ENCODE results near the gene PDXDC1.
"Not testable (repeated sequence)": the region's sequence is repeated elsewhere in the genome, so short reads cannot be mapped to it uniquely, and the experiment has no call there.

The PDXDC1 gene

DNA sequence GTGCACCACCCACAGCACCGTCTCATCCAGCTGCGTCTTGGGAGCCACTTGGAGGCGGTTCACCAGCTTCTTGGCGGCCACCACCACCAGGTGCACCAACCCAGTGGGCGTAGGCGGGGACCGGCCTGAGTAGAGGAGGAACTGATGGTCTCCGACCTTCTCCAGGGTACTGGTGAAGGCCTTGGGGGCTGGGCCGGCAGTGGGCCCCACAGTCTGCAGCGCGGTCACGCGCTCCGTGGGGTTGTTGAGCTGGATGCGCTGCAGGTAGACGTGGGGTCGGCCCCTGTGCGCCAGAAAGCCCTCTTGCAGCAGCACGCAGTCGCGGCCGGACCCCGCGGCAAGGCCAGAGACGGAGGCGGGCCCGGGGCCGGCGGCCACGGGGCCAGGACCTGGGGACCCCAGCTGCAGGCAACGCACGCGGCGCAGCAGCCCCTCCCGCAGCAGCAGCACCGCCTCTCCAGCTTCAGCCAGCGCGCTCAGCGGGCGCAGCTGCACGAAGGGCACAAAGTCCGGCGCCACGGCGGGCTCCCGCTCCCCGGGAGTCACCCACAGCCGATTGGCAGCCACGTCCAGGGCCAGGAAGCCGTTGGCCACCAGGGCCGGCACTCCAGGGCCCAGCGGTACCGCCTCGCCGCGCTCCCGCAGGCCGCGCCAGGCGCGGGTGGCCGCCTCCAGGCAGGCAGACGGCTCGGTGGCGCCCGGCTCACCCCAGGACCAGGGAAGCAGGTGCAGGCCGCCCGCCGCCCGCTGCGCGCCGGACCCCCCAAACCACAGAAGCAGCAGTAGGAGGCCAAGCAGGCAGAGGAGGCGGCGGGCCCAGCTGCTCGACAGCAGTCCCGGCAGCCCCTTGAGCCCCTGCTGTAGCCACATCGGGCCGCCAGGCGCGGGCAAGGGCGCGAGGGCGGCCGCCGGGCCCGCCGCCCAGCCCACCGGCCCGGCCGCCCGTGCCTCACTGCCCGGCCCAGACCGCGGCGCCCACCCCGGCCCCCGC, 14.8 kb downstream of the PDXDC1 start:
- not testable (repeated sequence) for H3K4me3 ChIP-seq (ENCODE audit: insufficient read depth, low read length, poor library complexity, severe bottlenecking)

DNA sequence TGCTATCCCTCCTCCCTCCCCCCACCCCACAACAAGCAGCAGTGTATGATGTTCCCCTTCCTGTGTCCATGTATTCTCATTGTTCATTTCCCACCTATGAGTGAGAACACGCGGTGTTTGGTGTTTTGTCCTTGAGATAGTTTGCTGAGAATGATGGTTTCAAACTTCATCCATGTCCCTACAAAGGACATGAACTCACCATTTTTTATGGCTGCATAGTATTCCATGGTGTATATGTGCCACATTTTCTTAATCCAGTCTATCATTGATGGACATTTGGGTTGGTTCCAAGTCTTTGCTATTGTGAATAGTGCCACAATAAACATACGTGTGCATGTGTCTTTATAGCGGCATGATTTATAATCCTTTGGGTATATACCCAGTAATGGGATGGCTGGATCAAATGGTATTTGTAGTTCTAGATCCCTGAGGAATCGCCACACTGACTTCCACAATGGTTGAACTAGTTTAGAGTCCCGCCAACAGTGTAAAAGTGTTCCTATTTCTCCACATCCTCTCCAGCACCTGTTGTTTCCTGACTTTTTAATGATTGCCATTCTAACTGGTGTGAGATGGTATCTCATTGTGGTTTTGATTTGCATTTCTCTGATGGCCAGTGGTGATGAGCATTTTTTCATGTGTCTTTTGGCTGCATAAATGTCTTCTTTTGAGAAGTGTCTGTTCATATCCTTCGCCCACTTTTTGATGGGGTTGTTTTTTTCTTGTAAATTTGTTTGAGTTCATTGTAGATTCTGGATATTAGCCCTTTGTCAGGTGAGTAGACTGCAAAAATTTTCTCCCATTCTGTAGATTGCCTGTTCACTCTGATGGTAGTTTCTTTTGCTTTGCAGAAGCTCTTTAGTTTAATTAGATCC, 18.7 kb downstream of the PDXDC1 start:
- not testable (repeated sequence) for H3K9me3 ChIP-seq (ENCODE audit: insufficient read depth, low read length); H3K9ac ChIP-seq (ENCODE audit: low read length); H2AFZ ChIP-seq (ENCODE audit: low read depth, low read length, severe bottlenecking); H3F3A ChIP-seq (ENCODE audit: insufficient read depth); H3K4me2 ChIP-seq (ENCODE audit: low read depth, low read length, poor library complexity, severe bottlenecking); H3K27ac ChIP-seq (ENCODE audit: low read depth, low read length); H3K36me3 ChIP-seq (ENCODE audit: low read length); H3K27me3 ChIP-seq (ENCODE audit: low read length); H3K9me2 ChIP-seq (replicated peaks; ENCODE audit: insufficient read depth, low read length); H4K20me1 ChIP-seq (ENCODE audit: low read depth, low read length); H3K4me3 ChIP-seq (ENCODE audit: insufficient read depth, low read length, poor library complexity, severe bottlenecking)
- H3K79me2 ChIP-seq (ENCODE audit: insufficient read depth, low read length), result peaks cover 36% of the 10 kb centered on the region

More for the DNA sequence above, 14.8 kb downstream of the PDXDC1 start:
- peaks cover 72% of the 10 kb centered on the region for H3K79me2 ChIP-seq (ENCODE audit: insufficient read depth, low read length)
- not testable (repeated sequence) for H3K4me2 ChIP-seq (ENCODE audit: low read depth, low read length, poor library complexity, severe bottlenecking); H3K27me3 ChIP-seq (ENCODE audit: low read length); H3K36me3 ChIP-seq (ENCODE audit: low read length); H3K9me3 ChIP-seq (ENCODE audit: insufficient read depth, low read length); H3K9ac ChIP-seq (ENCODE audit: low read length); H2AFZ ChIP-seq (ENCODE audit: low read depth, low read length, severe bottlenecking); H3F3A ChIP-seq (ENCODE audit: insufficient read depth); H3K27ac ChIP-seq (ENCODE audit: low read depth, low read length); H4K20me1 ChIP-seq (ENCODE audit: low read depth, low read length); H3K9me2 ChIP-seq (replicated peaks; ENCODE audit: insufficient read depth, low read length)

DNA sequence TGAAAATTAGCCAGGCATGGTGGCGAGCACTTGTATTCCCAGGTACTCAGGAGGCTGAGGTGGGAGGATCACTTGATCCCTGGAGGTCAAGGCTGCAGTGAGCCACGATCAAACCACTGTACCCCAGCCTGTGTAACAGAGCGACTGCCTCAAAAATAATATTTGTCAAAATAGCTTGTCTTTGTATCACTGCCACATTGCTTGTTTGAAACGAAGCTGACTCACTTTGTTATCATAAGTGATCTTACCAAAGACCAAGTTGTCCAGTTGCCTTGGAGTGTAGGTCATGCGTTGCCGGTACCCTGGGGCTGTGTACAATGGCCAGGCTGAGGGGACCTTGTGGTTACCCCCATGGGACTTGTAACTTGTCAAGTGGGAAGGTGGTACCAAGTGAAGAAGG, 21.9 kb downstream of the PDXDC1 start:
- H3K9me3 ChIP-seq (ENCODE audit: insufficient read depth, low read length); H3K27me3 ChIP-seq (ENCODE audit: low read length); H4K20me1 ChIP-seq (ENCODE audit: low read depth, low read length); H3K4me2 ChIP-seq (ENCODE audit: low read depth, low read length, poor library complexity, severe bottlenecking); H3F3A ChIP-seq (ENCODE audit: insufficient read depth); H3K27ac ChIP-seq (ENCODE audit: low read depth, low read length); H3K4me3 ChIP-seq (ENCODE audit: insufficient read depth, low read length, poor library complexity, severe bottlenecking); H2AFZ ChIP-seq (ENCODE audit: low read depth, low read length, severe bottlenecking); H3K9ac ChIP-seq (ENCODE audit: low read length); H3K9me2 ChIP-seq (replicated peaks; ENCODE audit: insufficient read depth, low read length); H3K36me3 ChIP-seq (ENCODE audit: low read length): not testable (repeated sequence)
- peaks cover 19% of the 10 kb centered on the region for H3K79me2 ChIP-seq (ENCODE audit: insufficient read depth, low read length)

DNA sequence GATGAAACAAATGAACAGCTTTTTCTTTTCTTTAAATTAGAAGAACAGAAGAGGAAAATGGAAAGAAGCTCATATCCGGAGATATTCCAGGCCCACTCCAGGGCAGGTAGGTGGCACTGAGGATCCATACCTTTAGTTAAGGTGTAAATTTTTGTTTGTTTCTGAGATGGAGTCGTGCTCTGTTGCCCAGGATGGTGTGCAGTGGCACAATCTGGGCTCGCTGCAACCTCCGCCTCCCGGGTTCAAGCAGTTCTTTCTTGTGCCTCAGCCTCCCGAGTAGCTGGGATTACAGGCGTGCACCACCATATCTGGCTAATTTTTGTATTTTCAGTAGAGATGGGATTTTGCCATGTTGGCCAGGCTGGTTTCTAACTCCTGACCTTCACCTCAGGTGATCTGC, 23.5 kb downstream of the PDXDC1 start:
- not testable (repeated sequence) for H3K9ac ChIP-seq (ENCODE audit: low read length); H3F3A ChIP-seq (ENCODE audit: insufficient read depth); H3K27ac ChIP-seq (ENCODE audit: low read depth, low read length)

DNA sequence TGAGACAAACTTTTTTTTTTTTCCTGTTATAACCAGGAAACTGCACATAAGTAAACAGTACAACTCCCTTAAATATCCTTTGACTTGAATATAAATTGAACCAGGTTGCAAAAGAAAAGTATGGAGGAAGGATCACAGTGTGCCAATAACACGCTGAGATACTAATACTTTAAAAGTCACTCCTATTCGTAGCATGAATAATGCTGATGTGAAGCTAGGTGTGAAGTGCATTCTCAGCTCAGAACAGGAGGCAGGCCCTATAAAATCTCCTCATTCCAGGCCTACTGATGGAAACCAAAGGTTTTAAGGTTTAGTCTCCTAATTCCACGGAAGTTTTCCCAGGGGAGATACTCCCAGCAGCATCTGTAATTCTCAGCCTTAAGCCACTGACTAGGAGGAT, 25.0 kb downstream of the PDXDC1 start:
- H3K36me3 ChIP-seq (ENCODE audit: low read length); H3K4me2 ChIP-seq (ENCODE audit: low read depth, low read length, poor library complexity, severe bottlenecking); H3K27me3 ChIP-seq (ENCODE audit: low read length); H3K9me3 ChIP-seq (ENCODE audit: insufficient read depth, low read length); H3K9me2 ChIP-seq (replicated peaks; ENCODE audit: insufficient read depth, low read length); H3F3A ChIP-seq (ENCODE audit: insufficient read depth); H3K4me3 ChIP-seq (ENCODE audit: insufficient read depth, low read length, poor library complexity, severe bottlenecking); H2AFZ ChIP-seq (ENCODE audit: low read depth, low read length, severe bottlenecking); H3K9ac ChIP-seq (ENCODE audit: low read length); H3K79me2 ChIP-seq (ENCODE audit: insufficient read depth, low read length); H3K27ac ChIP-seq (ENCODE audit: low read depth, low read length); H4K20me1 ChIP-seq (ENCODE audit: low read depth, low read length): not testable (repeated sequence)

More for the DNA sequence above, 23.5 kb downstream of the PDXDC1 start:
- not testable (repeated sequence) for H3K79me2 ChIP-seq (ENCODE audit: insufficient read depth, low read length); H2AFZ ChIP-seq (ENCODE audit: low read depth, low read length, severe bottlenecking); H3K9me3 ChIP-seq (ENCODE audit: insufficient read depth, low read length); H4K20me1 ChIP-seq (ENCODE audit: low read depth, low read length); H3K27me3 ChIP-seq (ENCODE audit: low read length); H3K4me2 ChIP-seq (ENCODE audit: low read depth, low read length, poor library complexity, severe bottlenecking); H3K36me3 ChIP-seq (ENCODE audit: low read length); H3K9me2 ChIP-seq (replicated peaks; ENCODE audit: insufficient read depth, low read length); H3K4me3 ChIP-seq (ENCODE audit: insufficient read depth, low read length, poor library complexity, severe bottlenecking)

DNA sequence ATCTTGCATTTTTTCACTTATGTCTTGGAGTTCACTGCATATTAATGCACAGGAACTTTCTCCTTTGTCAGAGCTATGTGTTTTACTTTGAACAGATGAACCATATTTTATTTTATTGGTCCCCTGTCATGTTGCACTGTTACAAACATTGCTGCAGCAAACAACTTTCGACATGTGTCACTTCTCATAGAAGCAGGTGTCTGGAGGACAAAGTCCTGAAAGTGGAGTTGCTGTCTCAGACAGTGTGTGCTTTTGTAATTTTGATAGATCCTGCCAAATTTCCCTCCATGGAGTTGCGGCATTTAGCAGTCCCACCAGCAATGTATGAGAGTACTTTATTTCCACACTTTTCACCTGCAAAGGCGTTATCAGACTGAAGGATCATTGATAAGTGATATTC, 27.6 kb downstream of the PDXDC1 start:
- not testable (repeated sequence) for H3K27ac ChIP-seq (ENCODE audit: low read depth, low read length); H3K4me3 ChIP-seq (ENCODE audit: insufficient read depth, low read length, poor library complexity, severe bottlenecking); H4K20me1 ChIP-seq (ENCODE audit: low read depth, low read length); H3K9me2 ChIP-seq (replicated peaks; ENCODE audit: insufficient read depth, low read length); H3K4me2 ChIP-seq (ENCODE audit: low read depth, low read length, poor library complexity, severe bottlenecking); H3K9ac ChIP-seq (ENCODE audit: low read length); H3K36me3 ChIP-seq (ENCODE audit: low read length); H3K79me2 ChIP-seq (ENCODE audit: insufficient read depth, low read length); H2AFZ ChIP-seq (ENCODE audit: low read depth, low read length, severe bottlenecking); H3F3A ChIP-seq (ENCODE audit: insufficient read depth); H3K9me3 ChIP-seq (ENCODE audit: insufficient read depth, low read length); H3K27me3 ChIP-seq (ENCODE audit: low read length)

GRCh38 chr16:15005357-15006132, 30.7 kb downstream of the PDXDC1 start:
- peaks cover 14% of the 10 kb centered on the region; the same call in 1 of the 2 replicates for H3K36me3 ChIP-seq (ENCODE audit: low read length)
- not testable (repeated sequence) for H3K79me2 ChIP-seq (ENCODE audit: insufficient read depth, low read length); H3K27ac ChIP-seq (ENCODE audit: low read depth, low read length); H3F3A ChIP-seq (ENCODE audit: insufficient read depth); H3K4me3 ChIP-seq (ENCODE audit: insufficient read depth, low read length, poor library complexity, severe bottlenecking); H3K9ac ChIP-seq (ENCODE audit: low read length); H3K9me3 ChIP-seq (ENCODE audit: insufficient read depth, low read length); H3K4me2 ChIP-seq (ENCODE audit: low read depth, low read length, poor library complexity, severe bottlenecking); H3K27me3 ChIP-seq (ENCODE audit: low read length); H4K20me1 ChIP-seq (ENCODE audit: low read depth, low read length); H2AFZ ChIP-seq (ENCODE audit: low read depth, low read length, severe bottlenecking); H3K9me2 ChIP-seq (replicated peaks; ENCODE audit: insufficient read depth, low read length)
